Activated naive CD4-positive, alpha-beta T cell treated with anti-CD3 and anti-CD28 coated beads, Interleukin-2, amount 50 U/mL, for 72 hours (primary cell): ENCODE measurements around the gene DYRK3. TPM values are rescaled to one million over a fixed set of nuclear protein-coding genes. Genes with fewer than 3 reads are reported as not detected.

Experiments used
- ATAC-seq, 2 donors: fragments of 150-1000 bp; cut with Tn5 transposase; 2 replicates each; pipeline ENCODE4 v1.10.0; 2021; ENCODE audit warnings: mild to moderate bottlenecking in 2 of 2, moderate library complexity in 2 of 2
- DNase-seq, 2 donors: peaks; one replicate each; pipeline ENCODE4 v3.0.0; 2021 to 2022; ENCODE audit warnings: low spot score in 2 of 2
- H3K27ac Mint-ChIP-seq, 2 donors: one replicate each; pipeline ENCODE4 v1.8.0; 2022; ENCODE audit warnings: mild to moderate bottlenecking in 2 of 2, mixed read lengths in 2 of 2
- H3K36me3 Mint-ChIP-seq, 2 donors: one replicate each; pipeline ENCODE4 v1.8.0; 2022; ENCODE audit warnings: mixed read lengths in 2 of 2
- H3K9me3 Mint-ChIP-seq, 2 donors: one replicate each; pipeline ENCODE4 v1.8.0; 2022; ENCODE audit warnings: mixed read lengths in 2 of 2
- total RNA-seq, 2 donors: library from RNA; stranded (reverse); gene quantifications; one replicate each; pipeline ENCODE4 v1.2.3, GENCODE V29; 2022

Gene DYRK3
- total RNA-seq, result 10 to 100 TPM in 1 of 2 donors, 1 to 10 TPM in 1; 2.8 to 12.8 TPM

DNA sequence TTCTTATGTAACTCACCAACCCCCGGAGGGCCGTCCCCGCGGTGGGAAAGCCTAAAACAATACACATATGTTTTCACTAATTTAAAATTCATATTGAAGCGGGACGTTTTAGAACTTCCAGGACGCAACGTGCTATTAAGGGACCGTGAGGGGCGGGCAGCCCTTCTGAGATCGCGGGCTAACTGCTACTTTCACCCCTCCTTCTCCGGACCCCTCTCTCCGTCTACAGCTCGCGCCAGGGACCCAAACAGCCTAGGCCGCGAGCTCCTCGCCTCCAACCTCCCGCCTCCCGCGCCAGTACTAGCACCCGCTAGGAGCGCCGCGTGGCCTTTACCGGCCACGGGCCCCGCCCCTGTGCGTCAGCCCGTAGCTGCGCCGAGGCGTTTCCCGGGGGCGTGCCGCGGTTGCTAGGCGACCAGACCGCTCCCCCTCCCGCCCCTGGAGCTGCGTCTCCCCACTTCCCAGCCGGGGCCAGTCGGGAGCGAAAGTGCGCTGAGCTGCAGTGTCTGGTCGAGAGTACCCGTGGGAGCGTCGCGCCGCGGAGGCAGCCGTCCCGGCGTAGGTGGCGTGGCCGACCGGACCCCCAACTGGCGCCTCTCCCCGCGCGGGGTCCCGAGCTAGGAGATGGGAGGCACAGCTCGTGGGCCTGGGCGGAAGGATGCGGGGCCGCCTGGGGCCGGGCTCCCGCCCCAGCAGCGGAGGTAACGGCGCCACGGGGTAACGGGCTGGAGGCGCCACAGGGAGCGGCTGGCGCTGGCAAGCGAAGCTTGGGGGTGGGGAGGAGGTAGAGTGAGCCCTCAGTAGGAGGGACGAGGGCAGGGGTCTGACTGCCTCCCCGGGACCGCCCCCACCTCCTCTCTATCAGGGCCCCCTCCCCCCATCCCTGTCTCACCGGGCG lies at the start of gene DYRK3:
Gene DYRK3 (plus strand): TSS at position 457 of the 898 bp plus-strand sequence. CDS start 168 bp downstream, at position 625.
- peak within 1 kb of the TSS; percentile 84 to 95 for H3K27ac Mint-ChIP-seq
- peak; percentile 95 to 96 for ATAC-seq
- H3K9me3 Mint-ChIP-seq, result no peaks in the 10 kb centered on the region
- peak; percentile 92 to 95 for DNase-seq
- peaks cover 3 to 4% of the 10 kb centered on the region in 2 donors for H3K36me3 Mint-ChIP-seq

DNA sequence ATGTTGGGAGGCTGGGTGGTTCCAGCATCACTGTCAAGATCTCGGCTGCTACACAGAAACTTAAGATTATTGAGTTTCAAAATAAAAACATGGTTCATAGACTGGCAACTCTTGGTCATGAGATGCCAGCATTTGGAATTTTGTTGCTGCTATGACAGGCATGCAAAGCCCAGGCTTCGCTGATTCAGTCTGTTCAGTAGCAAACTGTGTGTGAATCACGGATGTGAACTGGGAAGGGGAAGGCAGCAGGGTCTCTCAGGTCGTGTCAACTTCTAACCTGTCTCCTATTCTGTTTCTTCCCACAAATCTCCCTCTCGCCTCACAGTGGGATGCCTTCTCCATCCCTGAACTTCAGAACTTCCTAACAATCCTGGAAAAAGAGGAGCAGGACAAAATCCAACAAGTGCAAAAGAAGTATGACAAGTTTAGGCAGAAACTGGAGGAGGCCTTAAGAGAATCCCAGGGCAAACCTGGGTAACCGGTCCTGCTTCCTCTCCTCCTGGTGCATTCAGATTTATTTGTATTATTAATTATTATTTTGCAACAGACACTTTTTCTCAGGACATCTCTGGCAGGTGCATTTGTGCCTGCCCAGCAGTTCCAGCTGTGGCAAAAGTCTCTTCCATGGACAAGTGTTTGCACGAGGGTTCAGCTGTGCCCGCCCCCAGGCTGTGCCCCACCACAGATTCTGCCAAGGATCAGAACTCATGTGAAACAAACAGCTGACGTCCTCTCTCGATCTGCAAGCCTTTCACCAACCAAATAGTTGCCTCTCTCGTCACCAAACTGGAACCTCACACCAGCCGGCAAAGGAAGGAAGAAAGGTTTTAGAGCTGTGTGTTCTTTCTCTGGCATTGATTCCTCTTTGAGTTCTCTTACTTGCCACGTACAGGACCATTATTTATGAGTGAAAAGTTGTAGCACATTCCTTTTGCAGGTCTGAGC lies 48.6 kb upstream of the DYRK3 start:
- peaks cover 42 to 68% of the 10 kb centered on the region in 2 donors for H3K36me3 Mint-ChIP-seq
- H3K9me3 Mint-ChIP-seq, result no peaks in the 10 kb centered on the region
- peak overlapping the region; percentile 88 to 100 for H3K27ac Mint-ChIP-seq
- ATAC-seq (no peak), DNase-seq (no peak)

DNA sequence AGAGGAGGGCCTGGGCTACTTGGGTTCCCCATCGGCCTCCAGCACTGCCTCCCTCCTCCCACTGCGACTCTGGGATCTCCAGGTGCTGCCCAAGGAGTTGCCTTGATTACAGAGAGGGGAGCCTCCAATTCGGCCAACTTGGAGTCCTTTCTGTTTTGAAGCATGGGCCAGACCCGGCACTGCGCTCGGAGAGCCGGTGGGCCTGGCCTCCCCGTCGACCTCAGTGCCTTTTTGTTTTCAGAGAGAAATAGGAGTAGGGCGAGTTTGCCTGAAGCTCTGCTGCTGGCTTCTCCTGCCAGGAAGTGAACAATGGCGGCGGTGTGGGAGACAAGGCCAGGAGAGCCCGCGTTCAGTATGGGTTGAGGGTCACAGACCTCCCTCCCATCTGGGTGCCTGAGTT lies 47.4 kb upstream of the DYRK3 start:
- peak overlapping the region; percentile 88 to 100 for H3K27ac Mint-ChIP-seq
- ATAC-seq (no peak), DNase-seq (no peak)
- peaks cover 50 to 78% of the 10 kb centered on the region in 2 donors for H3K36me3 Mint-ChIP-seq
- H3K9me3 Mint-ChIP-seq, result no peaks in the 10 kb centered on the region

DNA sequence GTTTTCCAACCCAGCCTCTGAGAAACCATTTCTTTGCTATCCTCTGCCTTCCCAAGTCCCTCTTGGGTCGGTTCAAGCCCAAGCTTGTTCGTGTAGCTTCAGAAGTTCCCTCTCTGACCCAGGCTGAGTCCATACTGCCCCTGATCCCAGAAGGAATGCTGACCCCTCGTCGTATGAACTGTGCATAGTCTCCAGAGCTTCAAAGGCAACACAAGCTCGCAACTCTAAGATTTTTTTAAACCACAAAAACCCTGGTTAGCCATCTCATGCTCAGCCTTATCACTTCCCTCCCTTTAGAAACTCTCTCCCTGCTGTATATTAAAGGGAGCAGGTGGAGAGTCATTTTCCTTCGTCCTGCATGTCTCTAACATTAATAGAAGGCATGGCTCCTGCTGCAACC lies 46.8 kb upstream of the DYRK3 start:
- Mint-ChIP-seq H3K9me3 (no peaks in the 10 kb centered on the region), H3K27ac (peak overlapping the region; percentile 88 to 100), H3K36me3 (peaks cover 49 to 81% of the 10 kb centered on the region in 2 donors)
- DNase-seq (no peak), ATAC-seq (no peak)

DNA sequence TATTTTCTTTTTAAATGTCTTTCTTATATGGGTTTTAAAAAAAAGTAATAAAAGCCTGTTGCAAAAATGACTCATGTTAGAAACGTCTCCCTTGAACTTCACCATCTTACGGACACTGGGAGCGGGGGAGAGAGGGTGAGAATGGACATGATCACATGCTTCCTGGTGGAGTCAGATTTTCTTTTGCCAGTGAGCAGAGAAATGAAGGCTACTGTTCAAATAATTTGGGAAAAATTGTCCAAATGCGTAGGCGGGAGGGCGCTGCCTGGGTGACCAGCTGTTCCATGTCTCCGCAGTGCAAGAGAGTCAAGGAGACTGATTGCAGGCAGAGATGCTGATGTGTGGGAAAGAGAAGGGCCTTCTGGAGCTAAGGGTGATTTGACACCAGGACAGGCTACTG lies 46.1 kb upstream of the DYRK3 start:
- peaks cover 46 to 74% of the 10 kb centered on the region in 2 donors for H3K36me3 Mint-ChIP-seq
- ATAC-seq, result no peak

DNA sequence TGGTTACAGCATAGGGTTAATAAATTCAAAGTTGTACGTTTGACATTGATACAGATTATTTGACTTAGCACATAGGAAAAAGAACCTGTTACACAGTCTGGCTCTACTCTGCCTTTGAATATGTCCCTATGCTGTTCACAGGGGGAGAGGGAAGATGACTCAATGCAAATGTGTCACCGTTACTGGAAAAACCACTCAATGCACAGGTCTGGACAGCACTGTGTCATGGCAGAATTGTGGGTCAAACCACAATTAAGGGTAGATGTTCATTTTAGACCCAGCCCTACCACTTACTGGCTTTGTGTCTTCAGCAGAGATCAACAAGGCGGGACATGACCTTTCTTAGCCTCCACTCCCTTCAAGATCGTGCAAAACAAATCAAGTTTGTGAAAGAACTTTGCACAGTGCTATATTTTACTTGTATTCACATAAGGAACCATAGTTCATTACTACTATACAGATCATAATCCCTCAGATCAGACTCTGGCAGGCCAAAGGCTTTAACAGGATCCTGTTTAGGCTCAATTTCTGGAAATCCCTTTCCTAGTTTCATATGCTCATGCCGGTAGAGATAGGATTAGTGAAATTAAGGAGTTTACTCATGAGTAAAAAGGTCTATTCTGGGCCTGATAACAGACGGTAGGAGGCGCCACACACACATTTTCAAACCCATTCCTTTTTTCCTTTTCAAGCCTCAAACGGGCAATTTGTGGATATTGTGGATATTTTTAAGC lies 45.1 kb upstream of the DYRK3 start:
- H3K36me3 Mint-ChIP-seq, result peaks cover 40 to 69% of the 10 kb centered on the region in 2 donors
- no peaks in the 10 kb centered on the region for H3K9me3 Mint-ChIP-seq
- ATAC-seq, result peak; percentile 93 to 94
- H3K27ac Mint-ChIP-seq, result peak overlapping the region; percentile 100
- DNase-seq, result peak; percentile 72 to 83

More for the DNA sequence above, 46.1 kb upstream of the DYRK3 start:
- no peak for DNase-seq
- H3K27ac Mint-ChIP-seq, result peak overlapping the region; percentile 100
- H3K9me3 Mint-ChIP-seq, result no peaks in the 10 kb centered on the region

DNA sequence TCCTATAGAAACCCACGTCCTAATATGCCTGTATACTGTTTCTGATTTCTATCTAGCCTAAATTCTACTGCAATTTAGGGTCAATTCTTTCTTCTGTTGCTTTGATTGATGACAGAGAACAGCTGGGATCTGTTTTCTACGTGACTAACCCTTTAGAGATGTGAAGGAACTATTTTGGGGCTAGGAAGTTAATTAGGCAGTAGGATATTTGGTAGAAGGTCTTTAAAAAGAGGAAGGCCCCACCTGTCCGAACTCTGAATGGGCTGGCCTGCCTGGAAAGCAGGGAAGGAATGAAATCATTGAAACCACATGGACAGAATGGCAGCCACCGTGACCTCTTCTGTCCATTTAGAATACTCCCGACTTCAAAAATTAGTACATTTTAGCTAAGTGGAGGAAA lies 44.1 kb upstream of the DYRK3 start:
- ATAC-seq, result no peak
- H3K36me3 Mint-ChIP-seq, result peaks cover 43 to 73% of the 10 kb centered on the region in 2 donors
- H3K27ac Mint-ChIP-seq, result peak overlapping the region; percentile 100
- no peaks in the 10 kb centered on the region for H3K9me3 Mint-ChIP-seq
- no peak for DNase-seq

DNA sequence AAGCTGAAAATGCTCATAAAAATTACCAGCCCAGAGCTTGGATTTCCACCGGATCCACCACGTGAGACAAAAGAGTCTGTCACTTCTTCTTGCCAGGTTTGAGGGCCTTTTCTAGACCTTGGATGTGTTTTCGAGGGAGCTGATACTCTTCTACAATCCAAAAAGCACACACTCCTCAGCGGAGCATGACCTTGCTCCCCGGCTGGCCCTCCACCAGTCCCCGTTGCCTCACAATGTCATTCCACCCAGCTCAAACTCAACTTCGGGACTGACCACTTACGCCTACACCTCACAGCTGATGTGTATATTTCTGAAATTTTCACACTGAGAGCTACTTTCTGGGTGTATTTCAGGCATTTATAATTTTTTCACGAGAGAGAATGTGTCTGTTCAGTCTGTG lies 43.6 kb upstream of the DYRK3 start:
- Mint-ChIP-seq H3K27ac (peak overlapping the region; percentile 100), H3K36me3 (peaks cover 43 to 70% of the 10 kb centered on the region in 2 donors), H3K9me3 (no peaks in the 10 kb centered on the region)
- DNase-seq (no peak), ATAC-seq (no peak)

DNA sequence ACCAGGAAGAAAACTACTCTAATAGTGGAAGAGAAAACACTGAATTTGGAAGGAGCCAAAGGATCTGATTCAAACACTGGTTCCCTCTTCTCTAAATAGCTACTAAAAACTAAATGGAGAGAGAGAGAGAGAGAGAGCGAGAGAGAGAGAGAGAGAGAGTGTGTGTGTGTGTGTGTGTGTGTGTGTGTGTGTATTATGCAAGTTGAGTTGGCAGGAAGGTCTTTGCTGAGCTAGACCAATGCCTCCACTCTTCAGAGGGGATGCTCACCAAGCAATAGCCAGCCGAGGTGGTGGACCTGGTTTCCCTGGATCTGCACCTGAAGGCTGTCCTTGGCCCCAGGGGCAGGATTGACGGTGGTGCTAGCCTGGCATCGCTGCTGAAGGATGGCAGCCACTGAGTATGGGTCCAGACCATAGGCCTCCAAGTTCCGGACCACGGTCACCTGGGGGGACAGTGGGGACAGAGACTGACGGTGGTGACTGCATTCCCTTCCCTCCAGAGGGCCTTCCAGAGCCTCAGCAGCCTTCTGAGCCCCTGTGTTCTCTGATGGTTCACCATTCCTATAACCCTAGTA lies 41.9 kb upstream of the DYRK3 start:
- H3K9me3 Mint-ChIP-seq, result no peaks in the 10 kb centered on the region
- DNase-seq, result no peak
- H3K36me3 Mint-ChIP-seq, result peaks cover 33 to 60% of the 10 kb centered on the region in 2 donors
- peak overlapping the region; percentile 100 for H3K27ac Mint-ChIP-seq
- ATAC-seq, result no peak

DNA sequence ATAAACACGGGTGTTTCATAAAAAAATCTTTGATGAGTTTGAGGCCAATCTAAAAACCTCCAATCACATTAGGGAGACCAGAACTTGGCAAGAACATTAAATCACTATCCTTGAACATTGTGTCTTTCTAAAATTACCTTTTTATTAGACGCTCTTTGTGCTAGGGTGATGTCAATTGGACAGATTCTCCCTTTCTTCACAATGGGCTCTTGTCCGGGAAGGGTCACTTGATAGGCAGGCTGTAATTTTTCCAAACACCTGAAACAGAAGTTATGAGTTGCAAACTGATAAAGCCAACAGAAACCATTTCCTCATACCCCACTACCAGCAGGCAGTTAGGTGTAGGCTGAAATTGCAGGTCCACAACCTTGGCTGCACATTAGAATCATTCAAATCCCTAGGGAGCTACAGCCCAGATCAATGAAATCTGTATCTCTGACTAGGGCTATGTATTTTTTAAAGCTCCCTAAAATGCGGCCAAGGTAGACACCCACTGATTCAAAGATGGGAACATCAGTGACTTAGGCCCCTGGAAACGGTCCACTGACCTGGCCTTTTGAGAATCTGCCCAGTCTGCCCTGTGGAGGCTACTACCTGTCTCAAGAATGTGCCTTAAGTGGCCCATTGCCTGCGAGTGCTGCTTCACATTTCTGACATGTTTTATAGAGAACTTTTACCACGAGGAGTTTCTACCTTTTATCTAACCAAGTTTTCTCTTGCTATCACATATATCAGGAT lies 39.6 kb upstream of the DYRK3 start:
- H3K36me3 Mint-ChIP-seq, result peaks cover 25 to 51% of the 10 kb centered on the region in 2 donors
- peak overlapping the region; percentile 67 to 75 for H3K27ac Mint-ChIP-seq
- no peak for ATAC-seq

DNA sequence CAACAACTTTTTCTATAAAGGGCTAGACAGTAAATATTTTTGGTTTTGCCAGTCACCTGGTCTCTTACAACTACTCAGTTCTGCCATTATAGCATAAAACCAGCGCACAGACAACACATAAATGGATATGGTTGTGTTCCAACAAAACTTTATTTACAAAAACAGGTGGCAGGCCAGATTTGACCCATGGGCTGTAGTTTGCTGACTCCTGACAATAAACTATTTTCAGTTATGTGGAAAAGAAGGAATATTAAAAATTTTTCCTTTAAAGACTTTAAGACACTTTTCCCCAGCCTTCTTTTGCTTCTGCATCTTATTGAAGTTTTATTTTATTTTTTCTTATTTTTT lies 39.0 kb upstream of the DYRK3 start:
- H3K27ac Mint-ChIP-seq, result peak overlapping the region; percentile 67 to 75
- DNase-seq (no peak), ATAC-seq (no peak)
- peaks cover 25 to 49% of the 10 kb centered on the region in 2 donors for H3K36me3 Mint-ChIP-seq
- H3K9me3 Mint-ChIP-seq, result no peaks in the 10 kb centered on the region

More for the DNA sequence above, 39.6 kb upstream of the DYRK3 start:
- no peaks in the 10 kb centered on the region for H3K9me3 Mint-ChIP-seq
- no peak for DNase-seq

DNA sequence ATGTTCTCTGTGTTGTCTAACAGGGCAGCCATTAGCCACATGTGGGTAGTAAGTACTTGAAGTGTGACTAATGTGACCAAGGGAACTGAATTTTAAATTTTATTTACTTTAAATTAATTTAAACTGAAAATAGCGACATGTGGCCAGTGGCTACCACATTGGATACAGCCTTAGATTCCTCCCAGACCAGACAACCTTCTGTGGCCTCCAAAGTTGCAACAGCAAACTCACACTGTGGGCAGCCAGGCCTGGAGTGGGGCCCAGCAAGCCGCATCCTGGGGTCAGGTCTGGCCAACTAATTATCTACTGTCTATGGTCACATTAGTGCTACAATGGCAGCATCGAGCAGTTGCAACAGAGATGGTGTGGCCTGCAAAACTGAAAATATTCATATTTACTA lies 34.8 kb upstream of the DYRK3 start:
- H3K27ac Mint-ChIP-seq, result peak overlapping the region in 1 of 2 donors; percentile 86
- DNase-seq, result no peak
- H3K9me3 Mint-ChIP-seq, result no peaks in the 10 kb centered on the region
- peaks cover 9 to 41% of the 10 kb centered on the region in 2 donors for H3K36me3 Mint-ChIP-seq
- ATAC-seq, result no peak

DNA sequence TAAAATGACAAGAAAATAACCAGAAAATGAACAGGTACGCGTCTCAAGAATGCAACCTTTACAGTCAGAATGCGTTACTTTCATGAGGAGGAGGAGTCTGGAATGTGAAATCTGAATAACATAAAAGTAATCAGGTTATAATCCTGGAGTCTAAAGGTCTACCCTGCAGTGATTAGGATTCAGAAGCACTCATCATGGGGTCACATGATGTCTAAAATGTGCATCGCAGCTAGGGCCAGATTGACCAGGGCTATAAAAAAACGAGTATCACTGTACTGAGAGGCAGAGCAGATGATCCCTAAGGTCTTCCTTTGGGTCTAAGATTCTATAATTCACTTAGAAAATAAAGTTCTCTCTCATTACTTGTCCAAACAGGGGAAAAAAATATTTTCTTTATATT lies 30.5 kb upstream of the DYRK3 start:
- Mint-ChIP-seq H3K27ac (no peak overlapping the region), H3K36me3 (peaks cover 8 to 46% of the 10 kb centered on the region in 2 donors), H3K9me3 (no peaks in the 10 kb centered on the region)
- ATAC-seq (no peak), DNase-seq (no peak)

DNA sequence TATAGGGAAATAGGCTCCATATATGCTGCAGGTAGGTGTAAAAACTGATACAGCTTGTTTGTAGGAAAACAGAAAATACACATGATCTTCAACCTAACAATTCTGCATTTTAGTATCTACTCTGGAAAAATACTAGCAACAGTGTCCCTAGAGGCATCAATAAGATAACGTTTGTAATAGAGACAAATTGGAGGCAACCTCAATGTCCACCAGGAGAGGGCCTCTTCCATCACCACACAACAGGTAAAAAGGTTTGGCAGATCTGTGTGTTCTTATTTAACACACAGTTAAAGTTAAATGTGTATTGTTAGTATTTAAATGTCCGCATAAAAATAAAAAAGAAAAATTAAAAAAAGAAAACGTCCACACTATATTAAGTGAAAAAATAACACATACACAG lies 28.5 kb upstream of the DYRK3 start:
- H3K9me3 Mint-ChIP-seq, result no peaks in the 10 kb centered on the region
- no peak for ATAC-seq
- H3K36me3 Mint-ChIP-seq, result peaks cover 21 to 52% of the 10 kb centered on the region in 2 donors
- DNase-seq, result no peak
- peak overlapping the region in 1 of 2 donors; percentile 27 for H3K27ac Mint-ChIP-seq

DNA sequence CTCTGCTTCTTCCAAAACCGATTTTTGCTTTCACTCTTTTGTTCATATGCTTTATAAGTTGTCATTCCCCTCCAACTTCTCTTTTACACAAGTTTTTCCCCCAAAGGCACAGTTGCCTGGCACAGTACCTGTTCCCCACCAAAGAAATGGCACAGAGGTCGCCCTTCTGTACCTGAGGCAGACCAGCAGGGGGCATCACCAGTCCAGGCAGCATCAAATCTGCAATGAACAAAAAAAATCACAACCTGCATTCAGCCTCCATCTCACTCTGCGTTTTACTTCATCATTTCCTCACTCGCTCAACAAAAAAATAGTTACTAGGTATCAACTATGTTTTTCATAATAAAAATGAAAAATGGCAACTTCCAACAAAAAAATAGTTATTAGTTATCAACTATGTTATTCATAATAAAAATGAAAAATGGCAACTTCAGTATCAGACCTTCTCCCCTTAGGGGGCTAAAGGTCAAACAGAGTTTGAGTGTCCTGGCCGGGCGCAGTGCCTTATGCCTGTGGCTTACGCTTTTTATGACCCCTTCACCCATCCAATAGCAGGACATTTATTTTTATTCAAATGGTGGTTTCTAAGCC lies 27.1 kb upstream of the DYRK3 start:
- peak overlapping the region; percentile 84 to 100 for H3K27ac Mint-ChIP-seq
- ATAC-seq, result no peak
- no peaks in the 10 kb centered on the region for H3K9me3 Mint-ChIP-seq
- H3K36me3 Mint-ChIP-seq, result peaks cover 25 to 51% of the 10 kb centered on the region in 2 donors
- peak in 1 of 2 donors; percentile 74 for DNase-seq
